ENCODE measurements around the gene NXPE4.
"Not testable (repeated sequence)": the region's sequence is repeated elsewhere in the genome, so short reads cannot be mapped to it uniquely, and the experiment has no call there.

NXPE4 gene

DNA sequence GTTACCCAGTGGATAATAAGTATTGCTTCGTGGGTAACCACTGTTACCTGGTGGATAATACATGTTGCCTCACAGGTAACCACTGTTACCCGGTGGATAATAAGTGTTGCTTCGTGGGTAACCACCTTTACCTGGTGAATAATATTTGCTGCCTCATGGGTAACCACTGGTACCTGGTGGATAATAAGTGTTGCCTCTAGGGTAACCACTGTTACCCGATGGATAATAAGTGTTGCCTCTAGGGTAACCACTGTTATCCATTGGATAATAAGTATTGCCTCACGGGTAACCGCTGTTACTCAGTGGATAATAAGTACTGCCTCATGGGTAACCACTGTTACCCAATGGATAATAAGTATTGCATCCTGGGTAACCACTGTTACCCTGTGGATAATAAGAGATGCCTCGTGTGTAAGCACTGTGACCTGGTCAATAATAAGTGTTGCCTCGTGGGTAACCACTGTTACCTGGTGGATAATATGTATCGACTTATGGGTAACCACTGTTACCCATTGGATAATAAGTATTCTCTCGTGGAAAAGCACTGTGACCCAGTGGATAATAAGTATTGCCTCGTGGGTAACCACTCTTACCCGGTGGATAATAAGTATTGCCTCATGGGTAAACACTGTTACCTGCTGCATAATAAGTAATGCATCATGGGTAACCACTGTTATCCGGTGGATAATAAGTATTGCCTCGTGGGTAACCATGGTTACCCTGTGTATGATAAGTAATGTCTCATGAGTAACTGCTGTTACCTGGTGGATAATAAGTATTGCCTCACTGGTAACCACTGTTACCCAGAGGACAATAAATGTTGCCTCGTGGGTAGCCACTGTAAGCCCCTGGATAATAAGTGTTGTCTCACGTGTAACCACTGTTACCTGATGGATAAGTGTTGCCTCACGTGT lies 20.1 kb upstream of the NXPE4 start:
- no peaks in the 10 kb centered on the region for H3K36me3 ChIP-seq (replicated peaks)
- H3K4me3 ChIP-seq: no peak overlapping the region
- no peaks in the 10 kb centered on the region for H3K27me3 ChIP-seq (ENCODE audit: low read depth)
- in situ Hi-C loops (cut with MboI; ENCODE audit: low sequenced_read_pairs): no loop called here
- DNase-seq (ENCODE audit: low spot score in 2 of 2): no peak
- no peaks in the 10 kb centered on the region for H3K9me3 ChIP-seq
- no peaks in the 10 kb centered on the region for H3K4me1 ChIP-seq

- H3K4me3 ChIP-seq: no peak overlapping the region
- H3K9me3 ChIP-seq: no peaks in the 10 kb centered on the region
- in situ Hi-C loops (cut with MboI; ENCODE audit: low sequenced_read_pairs): no loop called here
- H3K4me1 ChIP-seq: no peaks in the 10 kb centered on the region
- H3K27me3 ChIP-seq (ENCODE audit: low read depth): no peaks in the 10 kb centered on the region
- H3K36me3 ChIP-seq (replicated peaks): no peaks in the 10 kb centered on the region
- no peak for DNase-seq (ENCODE audit: low spot score in 2 of 2)
These were observed 18.6 kb upstream of the NXPE4 start for GRCh38 chr11:114614127-114614720.

GRCh38 chr11:114613094-114613493 lies 17.5 kb upstream of the NXPE4 start:
- H3K9me3 ChIP-seq; DNase-seq (ENCODE audit: low spot score in 2 of 2): not testable (repeated sequence)

GRCh38 chr11:114612686-114613085 lies 17.1 kb upstream of the NXPE4 start:
- Histone ChIP-seq H3K36me3 (replicated peaks) (no peaks in the 10 kb centered on the region), H3K4me1 (no peaks in the 10 kb centered on the region), H3K9me3 (no peaks in the 10 kb centered on the region), H3K27me3 (ENCODE audit: low read depth) (no peaks in the 10 kb centered on the region), H3K4me3 (no peak overlapping the region)
- in situ Hi-C loops (cut with MboI; ENCODE audit: low sequenced_read_pairs): no loop called here
- DNase-seq (ENCODE audit: low spot score in 2 of 2): no peak

More at GRCh38 chr11:114613094-114613493, 17.5 kb upstream of the NXPE4 start:
- H3K4me3 ChIP-seq; in situ Hi-C loops (cut with MboI; ENCODE audit: low sequenced_read_pairs); H3K27me3 ChIP-seq (ENCODE audit: low read depth); H3K4me1 ChIP-seq; H3K36me3 ChIP-seq (replicated peaks): not testable (repeated sequence)

DNA sequence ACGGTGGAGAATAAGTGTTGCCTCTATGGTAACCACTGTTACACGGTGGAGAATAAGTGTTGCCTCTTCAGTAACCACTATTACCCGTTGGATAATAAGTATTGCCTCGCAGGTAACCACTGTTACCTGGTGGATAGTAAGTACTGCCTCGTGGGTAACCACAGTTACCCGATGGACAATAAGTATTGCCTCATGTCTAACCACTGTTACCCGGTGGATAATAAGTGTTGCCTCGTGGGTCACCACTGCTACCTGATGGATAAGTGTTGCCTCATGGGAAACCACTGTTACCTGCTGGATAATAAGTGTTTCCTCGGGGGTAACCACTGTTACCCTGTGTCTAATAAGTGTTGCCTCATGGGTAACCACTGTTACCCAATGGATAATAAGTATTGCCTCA lies 16.6 kb upstream of the NXPE4 start:
- in situ Hi-C loops (cut with MboI; ENCODE audit: low sequenced_read_pairs); H3K4me1 ChIP-seq; H3K36me3 ChIP-seq (replicated peaks); H3K9me3 ChIP-seq; DNase-seq (ENCODE audit: low spot score in 2 of 2); H3K4me3 ChIP-seq; H3K27me3 ChIP-seq (ENCODE audit: low read depth): not testable (repeated sequence)

- no peaks in the 10 kb centered on the region for H3K36me3 ChIP-seq (replicated peaks)
- no peaks in the 10 kb centered on the region for H3K27me3 ChIP-seq (ENCODE audit: low read depth)
- no peaks in the 10 kb centered on the region for H3K4me1 ChIP-seq
- no peaks in the 10 kb centered on the region for H3K9me3 ChIP-seq
- H3K4me3 ChIP-seq: no peak overlapping the region
- in situ Hi-C loops (cut with MboI; ENCODE audit: low sequenced_read_pairs): no loop called here
- no peak for DNase-seq (ENCODE audit: low spot score in 2 of 2)
These were observed 15.7 kb upstream of the NXPE4 start for GRCh38 chr11:114610984-114611944.

DNA sequence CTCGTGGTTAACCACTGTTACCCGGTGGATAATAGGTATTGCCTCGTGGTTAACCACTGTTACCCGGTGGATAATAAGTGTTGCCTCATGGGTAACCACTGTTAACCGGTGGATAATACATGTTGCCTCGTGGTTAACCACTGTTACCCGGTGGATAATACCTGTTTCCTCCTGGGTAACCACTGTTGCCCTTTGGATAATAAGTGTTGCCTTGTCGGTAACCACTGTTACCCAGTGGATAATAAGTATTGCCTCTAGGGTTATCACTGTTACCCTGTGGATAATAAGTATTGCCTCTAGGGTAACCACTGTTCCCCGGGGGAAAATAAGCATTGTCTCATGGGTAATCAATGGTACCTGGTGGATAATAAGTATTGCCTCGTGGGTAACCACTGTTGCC lies 15.0 kb upstream of the NXPE4 start:
- in situ Hi-C loops (cut with MboI; ENCODE audit: low sequenced_read_pairs): no loop called here
- no peaks in the 10 kb centered on the region for H3K36me3 ChIP-seq (replicated peaks)
- H3K9me3 ChIP-seq: no peaks in the 10 kb centered on the region
- no peaks in the 10 kb centered on the region for H3K27me3 ChIP-seq (ENCODE audit: low read depth)
- no peak overlapping the region for H3K4me3 ChIP-seq
- no peaks in the 10 kb centered on the region for H3K4me1 ChIP-seq
- DNase-seq (ENCODE audit: low spot score in 2 of 2): no peak

DNA sequence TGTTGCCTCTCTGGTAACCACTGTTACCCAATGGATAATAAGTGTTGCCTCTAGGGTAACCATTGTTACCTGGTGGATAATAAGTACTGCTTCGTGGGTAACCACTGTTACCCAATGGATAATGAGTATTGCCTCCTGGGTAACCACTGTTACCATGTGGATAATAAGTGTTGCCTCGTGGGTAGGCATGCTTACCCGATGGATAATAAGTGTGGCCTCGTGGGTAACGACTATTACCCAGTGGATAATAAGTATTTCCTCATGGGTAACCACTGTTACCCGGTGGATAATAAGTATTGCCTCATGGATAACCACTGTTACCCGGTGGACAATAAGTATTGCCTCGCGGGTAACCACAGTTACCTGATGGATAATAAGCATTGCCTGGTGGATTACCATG lies 13.8 kb upstream of the NXPE4 start:
- Histone ChIP-seq H3K4me1 (no peaks in the 10 kb centered on the region), H3K9me3 (no peaks in the 10 kb centered on the region)
- in situ Hi-C loops (cut with MboI; ENCODE audit: low sequenced_read_pairs): no loop called here

GRCh38 chr11:114608605-114609004 lies 13.0 kb upstream of the NXPE4 start:
- H3K4me3 ChIP-seq; H3K4me1 ChIP-seq; H3K36me3 ChIP-seq (replicated peaks); DNase-seq (ENCODE audit: low spot score in 2 of 2); in situ Hi-C loops (cut with MboI; ENCODE audit: low sequenced_read_pairs); H3K9me3 ChIP-seq; H3K27me3 ChIP-seq (ENCODE audit: low read depth): not testable (repeated sequence)

More for the DNA sequence above, 13.8 kb upstream of the NXPE4 start:
- no peak overlapping the region for H3K4me3 ChIP-seq
- H3K36me3 ChIP-seq (replicated peaks): no peaks in the 10 kb centered on the region
- no peaks in the 10 kb centered on the region for H3K27me3 ChIP-seq (ENCODE audit: low read depth)
- no peak for DNase-seq (ENCODE audit: low spot score in 2 of 2)

DNA sequence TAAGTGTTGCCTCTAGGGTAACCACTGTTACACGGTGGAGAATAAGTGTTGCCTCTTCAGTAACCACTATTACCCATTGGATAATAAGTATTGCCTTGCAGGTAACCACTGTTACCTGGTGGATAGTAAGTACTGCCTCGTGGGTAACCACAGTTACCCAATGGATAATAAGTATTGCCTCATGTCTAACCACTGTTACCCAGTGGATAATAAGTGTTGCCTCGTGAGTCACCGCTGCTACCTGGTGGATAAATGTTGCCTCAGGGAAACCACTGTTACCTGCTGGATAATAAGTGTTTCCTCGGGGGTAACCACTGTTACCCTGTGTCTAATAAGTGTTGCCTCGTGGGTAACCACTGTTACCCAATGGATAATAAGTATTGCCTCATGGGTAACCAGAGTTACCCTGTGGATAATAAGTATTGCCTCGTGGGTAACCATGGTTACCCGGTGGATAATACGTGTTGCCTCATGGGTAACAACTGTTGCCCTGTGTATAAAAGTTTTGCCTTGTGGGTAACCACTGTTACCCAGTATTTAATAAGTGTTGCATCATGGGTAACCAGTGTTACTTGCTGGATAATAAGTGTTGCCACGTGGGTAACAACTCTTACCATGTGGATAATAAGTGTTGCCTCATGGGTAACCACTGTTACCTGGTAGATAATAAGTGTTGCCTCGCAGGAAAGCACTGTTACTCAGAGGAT lies 12.3 kb upstream of the NXPE4 start:
- in situ Hi-C loops (cut with MboI; ENCODE audit: low sequenced_read_pairs): no loop called here
- H3K27me3 ChIP-seq (ENCODE audit: low read depth): no peaks in the 10 kb centered on the region
- no peaks in the 10 kb centered on the region for H3K9me3 ChIP-seq

GRCh38 chr11:114606802-114607075 lies 11.2 kb upstream of the NXPE4 start:
- in situ Hi-C loops (cut with MboI; ENCODE audit: low sequenced_read_pairs); H3K9me3 ChIP-seq: not testable (repeated sequence)

More for the DNA sequence above, 12.3 kb upstream of the NXPE4 start:
- no peak for DNase-seq (ENCODE audit: low spot score in 2 of 2)
- Histone ChIP-seq H3K4me1 (no peaks in the 10 kb centered on the region), H3K36me3 (replicated peaks) (no peaks in the 10 kb centered on the region), H3K4me3 (no peak overlapping the region)

DNA sequence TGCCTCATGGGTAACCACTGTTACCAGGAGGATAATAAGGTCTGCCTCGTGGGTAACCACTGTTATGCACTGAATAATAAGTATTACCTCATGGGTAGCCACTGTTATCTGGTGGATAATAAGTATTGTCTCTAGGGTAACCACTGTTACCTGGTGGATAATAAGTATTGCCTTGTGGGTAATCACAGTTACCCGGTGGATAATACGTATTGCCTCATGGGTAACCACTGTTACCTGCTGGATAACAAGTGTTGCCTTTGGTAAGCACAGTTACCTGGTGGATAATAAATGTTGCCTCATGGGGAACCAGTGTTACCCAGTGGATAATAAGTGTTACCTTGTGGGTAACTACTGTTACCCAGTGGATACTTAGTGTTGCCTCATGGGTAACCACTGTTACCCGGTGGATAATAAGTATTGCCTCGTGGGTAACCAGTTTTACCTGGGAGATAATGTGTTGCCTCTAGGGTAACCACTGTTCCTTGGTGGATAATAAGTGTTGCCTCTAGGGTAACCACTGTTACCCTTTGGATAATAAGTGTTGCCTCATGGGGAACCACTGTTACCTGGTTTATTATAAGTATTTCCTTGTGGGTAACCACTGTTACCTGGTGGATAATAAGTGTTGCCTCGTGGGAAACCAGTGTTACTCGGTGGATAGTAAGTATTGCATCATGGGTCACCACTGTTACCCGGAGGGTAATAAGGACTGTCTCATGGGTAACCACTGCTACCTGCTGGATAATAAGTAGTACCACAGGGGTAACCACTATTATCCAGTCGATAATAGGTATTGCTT lies 10.6 kb upstream of the NXPE4 start:
- in situ Hi-C loops (cut with MboI; ENCODE audit: low sequenced_read_pairs): no loop called here
- no peaks in the 10 kb centered on the region for H3K9me3 ChIP-seq
- H3K4me3 ChIP-seq: no peak overlapping the region
- no peaks in the 10 kb centered on the region for H3K4me1 ChIP-seq
- no peaks in the 10 kb centered on the region for H3K27me3 ChIP-seq (ENCODE audit: low read depth)
- no peak for DNase-seq (ENCODE audit: low spot score in 2 of 2)
- H3K36me3 ChIP-seq (replicated peaks): no peaks in the 10 kb centered on the region

More at GRCh38 chr11:114606802-114607075, 11.2 kb upstream of the NXPE4 start:
- not testable (repeated sequence) for DNase-seq (ENCODE audit: low spot score in 2 of 2); H3K27me3 ChIP-seq (ENCODE audit: low read depth); H3K4me1 ChIP-seq; H3K4me3 ChIP-seq; H3K36me3 ChIP-seq (replicated peaks)

DNA sequence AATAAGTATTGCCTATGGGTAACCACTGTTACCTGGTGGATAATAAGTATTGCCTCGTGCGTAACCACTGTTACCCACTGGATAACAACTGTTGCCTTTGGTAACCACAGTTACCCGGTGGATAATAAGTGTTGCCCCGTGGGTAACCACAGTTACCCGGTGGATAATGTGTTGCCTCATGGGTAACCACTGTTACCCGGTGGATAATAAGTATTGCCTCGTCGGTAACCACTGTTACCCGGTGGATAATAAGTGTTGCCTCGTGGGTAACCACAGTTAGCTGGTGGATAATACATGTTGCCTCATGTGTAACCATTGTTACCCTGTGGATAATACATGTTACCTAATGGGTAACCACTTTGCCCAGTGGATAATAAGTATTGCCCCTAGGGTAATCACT lies 9.8 kb upstream of the NXPE4 start:
- in situ Hi-C loops (cut with MboI; ENCODE audit: low sequenced_read_pairs): no loop called here
- H3K9me3 ChIP-seq: no peaks in the 10 kb centered on the region
- no peak for DNase-seq (ENCODE audit: low spot score in 2 of 2)
- H3K36me3 ChIP-seq (replicated peaks): no peaks in the 10 kb centered on the region
- H3K27me3 ChIP-seq (ENCODE audit: low read depth): no peaks in the 10 kb centered on the region
- no peaks in the 10 kb centered on the region for H3K4me1 ChIP-seq
- no peak overlapping the region for H3K4me3 ChIP-seq
